Liver (tissue), 9 donors: ENCODE data around the gene MAD2L1. TPM values are rescaled to one million over a fixed set of nuclear protein-coding genes. Genes with fewer than 3 reads are reported as not detected.

Experiments
- DNase-seq: peaks from one replicate; pipeline ENCODE4 v3.0.0-alpha.2; 2017; ENCODE audit warnings: low spot score
- H3K27ac ChIP-seq, 2 donors: one replicate each; pipeline ENCODE4 v1.7.0; 2013; ENCODE audit warnings: inconsistent platforms in 2 of 2, low read length in 2 of 2, control low read depth in 1 of 2, low read depth in 1 of 2, mild to moderate bottlenecking in 1 of 2
- H3K27me3 ChIP-seq, 4 donors: one replicate each; pipeline versions ENCODE4 v1.6.1 to v1.7.0; 2013; ENCODE audit warnings: low read length in 3 of 4, inconsistent platforms in 1 of 4, mild to moderate bottlenecking in 1 of 4, moderate library complexity in 1 of 4; ENCODE audit not compliant: control insufficient read depth in 4 of 4, insufficient read depth in 4 of 4
- H3K36me3 ChIP-seq, 4 donors: one replicate each; pipeline versions ENCODE4 v1.6.1 to v1.7.0; 2013; ENCODE audit warnings: low read length in 3 of 4, mild to moderate bottlenecking in 3 of 4, low read depth in 1 of 4, moderate library complexity in 1 of 4; ENCODE audit not compliant: control insufficient read depth in 4 of 4, insufficient read depth in 3 of 4
- H3K4me1 ChIP-seq, 4 donors: one replicate each; pipeline versions ENCODE4 v1.6.1 to v1.7.0; 2013; ENCODE audit warnings: low read length in 3 of 4, mild to moderate bottlenecking in 3 of 4, moderate library complexity in 1 of 4; ENCODE audit not compliant: control insufficient read depth in 4 of 4, insufficient read depth in 4 of 4
- H3K4me3 ChIP-seq, 3 donors: one replicate each; pipeline versions ENCODE4 v1.6.1 to v1.7.0; 2013; ENCODE audit warnings: low read length in 3 of 3, control low read depth in 1 of 3, low read depth in 1 of 3, mild to moderate bottlenecking in 1 of 3
- H3K9ac ChIP-seq, 2 donors: one replicate each; pipeline ENCODE4 v1.7.0; 2013; ENCODE audit warnings: low read length in 2 of 2, mild to moderate bottlenecking in 2 of 2, moderate library complexity in 2 of 2, control low read depth in 1 of 2, low read depth in 1 of 2
- H3K9me3 ChIP-seq, 4 donors: one replicate each; pipeline versions ENCODE4 v1.6.1 to v1.7.0; 2013; ENCODE audit warnings: low read length in 3 of 4; ENCODE audit not compliant: control insufficient read depth in 4 of 4
- CTCF ChIP-seq: fragments of 150-350 bp; IDR thresholded peaks from 2 replicates; pipeline ENCODE4 v1.5.1; 2017; ENCODE audit warnings: improper control_type of control experiment, low read depth, low read length; ENCODE audit not compliant: missing input control
- EGR1 ChIP-seq, 2 donors: IDR thresholded peaks; 2 replicates each; pipeline ENCODE4 v1.6.1; 2016 to 2018; ENCODE audit warnings: antibody characterized with exemption in 2 of 2, low read depth in 2 of 2
- FOXA2 ChIP-seq: IDR thresholded peaks from 2 replicates; pipeline ENCODE4 v1.6.1; 2016; ENCODE audit warnings: antibody characterized with exemption
- HNF4A ChIP-seq, 2 donors: conservative IDR thresholded peaks; 2 replicates each; pipeline ENCODE4 v1.6.1; 2016; ENCODE audit warnings: antibody characterized with exemption in 2 of 2, mild to moderate bottlenecking in 2 of 2
- HNF4G ChIP-seq: IDR thresholded peaks from 2 replicates; pipeline ENCODE4 v1.6.1; 2016; ENCODE audit warnings: antibody characterized with exemption
- MAX ChIP-seq: IDR thresholded peaks from 2 replicates; pipeline ENCODE4 v1.6.1; 2016; ENCODE audit warnings: antibody characterized with exemption
- NR2F2 ChIP-seq: IDR thresholded peaks from 2 replicates; pipeline ENCODE4 v1.6.1; 2016; ENCODE audit warnings: antibody characterized with exemption
- RXRA ChIP-seq, 2 donors: IDR thresholded peaks; 2 replicates each; pipeline ENCODE4 v1.6.1; 2017 to 2018; ENCODE audit warnings: antibody characterized with exemption in 2 of 2, mild to moderate bottlenecking in 1 of 2
- SP1 ChIP-seq: IDR thresholded peaks from 2 replicates; pipeline ENCODE4 v1.6.1; 2018; ENCODE audit warnings: antibody characterized with exemption, mild to moderate bottlenecking
- TAF1 ChIP-seq: conservative IDR thresholded peaks from 2 replicates; pipeline ENCODE4 v1.6.1; 2016; ENCODE audit warnings: antibody characterized with exemption, mild to moderate bottlenecking
- YY1 ChIP-seq: IDR thresholded peaks from 2 replicates; pipeline ENCODE4 v1.6.1; 2016; ENCODE audit warnings: antibody characterized with exemption, mild to moderate bottlenecking
- ZBTB33 ChIP-seq: IDR thresholded peaks from 2 replicates; pipeline ENCODE4 v1.6.1; 2016; ENCODE audit warnings: antibody characterized with exemption
- WGBS: extraction: QIAGEN DNeasy Blood & Tissue Kit; methylation state at CpG from one replicate; pipeline ENCODE4 v1.1.7; 2013; 5-methylcytosine and 5-hydroxymethylcytosine counted together
- polyA plus RNA-seq, 2 donors: library from polyadenylated mRNA; stranded (reverse) in 1 of 2; unstranded in 1 of 2; fragments of 200-250 nt in 1 of 2; fragments of >200 nt in 1 of 2; fragmentation: Nextera tagmentation in 1 of 2; extraction: Ambion mirVana in 1 of 2; gene quantifications; one replicate each; pipeline versions ENCODE4 v1.2.1 to v1.2.3, GENCODE V29; 2013 to 2015
- total RNA-seq, 2 donors: library from RNA; depleted of rRNA; stranded (reverse); fragments of >200 nt; gene quantifications; one replicate each; pipeline ENCODE4 v1.2.3, GENCODE V29; 2014
- donor health status: healthy.
- donor health status: healthy.
- donor health status: healthy.
- donor health status: healthy.
- donor health status: healthy.

MAD2L1 gene
- total and polyA plus RNA-seq, 4 donors: 0.17 to 28.1 (median 2.3) TPM

GRCh38 chr4:120008957-120009356 is 57.7 kb downstream of the MAD2L1 start:
- no peak for TF ChIP-seq MAX
- TF ChIP-seq HNF4A (conservative IDR thresholded peaks at IDR 0.05): no peak
- no peak for TF ChIP-seq HNF4G
- no peak for TF ChIP-seq EGR1 (IDR thresholded peaks at IDR 0.05; ENCODE audit: low read depth in 2 of 2)
- DNase-seq: no peak
- Histone ChIP-seq H3K9me3 (no peaks in the 10 kb centered on the region), H3K36me3 (no peaks in the 10 kb centered on the region), H3K27ac (no peak overlapping the region), H3K4me1 (no peaks in the 10 kb centered on the region), H3K9ac (no peak overlapping the region), H3K27me3 (no peaks in the 10 kb centered on the region), H3K4me3 (no peak overlapping the region)
- WGBS: 81% methylated on average over 4 of the region's 4 CpGs

DNA sequence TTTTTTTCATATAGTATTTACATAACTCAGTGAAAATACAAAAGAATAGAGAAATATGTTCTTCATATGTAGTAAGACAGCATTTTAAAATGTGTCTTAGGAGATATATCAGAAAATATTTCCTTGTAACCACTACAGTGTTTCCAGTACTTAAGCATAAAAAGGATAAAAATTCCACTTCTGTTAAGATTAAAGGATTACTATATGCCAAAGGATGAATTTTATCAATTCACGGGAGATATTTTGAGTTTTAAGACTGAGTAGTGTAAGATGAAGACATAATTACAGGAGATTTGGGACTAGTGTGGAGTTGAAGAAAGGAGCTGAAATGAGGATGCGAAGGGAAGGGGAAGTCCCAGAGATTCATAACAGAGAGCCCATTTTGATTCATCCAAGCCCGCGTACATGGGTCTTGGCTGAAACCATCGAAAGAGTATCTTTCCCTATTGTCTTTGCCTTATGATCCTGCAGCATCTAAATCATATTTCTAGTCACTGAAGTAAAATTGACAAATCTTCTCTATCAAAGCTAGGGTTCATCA is 58.7 kb downstream of the MAD2L1 start:
- Histone ChIP-seq H3K4me3 (no peak overlapping the region), H3K36me3 (no peaks in the 10 kb centered on the region), H3K4me1 (no peaks in the 10 kb centered on the region), H3K27me3 (no peaks in the 10 kb centered on the region), H3K9ac (no peak overlapping the region), H3K9me3 (no peaks in the 10 kb centered on the region), H3K27ac (no peak overlapping the region)
- 85% methylated on average over 5 of the region's 5 CpGs for WGBS
- no peak for DNase-seq
- TF ChIP-seq FOXA2: no peak

DNA sequence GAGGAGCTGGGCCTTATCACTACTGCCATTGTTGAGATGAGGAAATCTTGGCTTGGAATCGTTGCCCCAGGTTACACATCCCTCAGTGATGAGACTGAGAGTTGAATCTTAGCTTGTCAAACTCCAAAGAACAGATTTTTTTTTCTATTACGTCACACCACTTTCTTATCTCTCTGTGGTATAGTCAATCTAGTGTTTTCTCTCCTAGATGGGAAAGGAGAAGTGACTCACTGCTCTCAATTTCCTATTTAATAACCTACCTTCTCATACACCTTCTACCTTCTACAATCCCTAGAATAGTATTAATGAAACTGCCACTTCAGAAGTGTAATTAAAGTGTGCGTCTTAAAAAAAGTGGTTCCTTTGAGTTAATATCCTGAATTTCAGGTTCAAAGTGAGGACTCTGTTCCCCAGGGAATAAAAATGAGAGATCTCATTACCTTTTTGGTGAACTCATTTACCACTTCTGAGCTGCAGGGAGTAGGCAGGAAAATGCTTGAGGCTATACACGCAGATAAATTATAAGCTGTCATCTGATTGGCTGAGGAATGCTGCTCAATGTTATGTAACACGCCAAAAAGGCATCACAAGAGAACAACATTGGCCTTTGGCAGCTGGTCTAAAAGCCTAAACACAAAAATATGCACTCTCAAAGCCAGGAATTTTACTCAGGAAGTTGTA is 59.3 kb downstream of the MAD2L1 start:
- TF ChIP-seq YY1 (no peak), NR2F2 (no peak), CTCF (no peak), SP1 (no peak), TAF1 (no peak), FOXA2 (no peak), ZBTB33 (no peak), RXRA (IDR thresholded peaks at IDR 0.05) (no peak)
- DNase-seq: no peak
- Histone ChIP-seq H3K4me3 (no peak overlapping the region), H3K9ac (no peak overlapping the region), H3K9me3 (no peaks in the 10 kb centered on the region), H3K27ac (no peak overlapping the region), H3K27me3 (no peaks in the 10 kb centered on the region), H3K36me3 (no peaks in the 10 kb centered on the region), H3K4me1 (no peaks in the 10 kb centered on the region)
- WGBS: 47% methylated on average over 5 of the region's 5 CpGs
